ENCODE data around the gene NPTXR.
A peak's percentile ranks its signal among the peaks of the same experiment; 100 is the strongest.

The NPTXR gene

DNA sequence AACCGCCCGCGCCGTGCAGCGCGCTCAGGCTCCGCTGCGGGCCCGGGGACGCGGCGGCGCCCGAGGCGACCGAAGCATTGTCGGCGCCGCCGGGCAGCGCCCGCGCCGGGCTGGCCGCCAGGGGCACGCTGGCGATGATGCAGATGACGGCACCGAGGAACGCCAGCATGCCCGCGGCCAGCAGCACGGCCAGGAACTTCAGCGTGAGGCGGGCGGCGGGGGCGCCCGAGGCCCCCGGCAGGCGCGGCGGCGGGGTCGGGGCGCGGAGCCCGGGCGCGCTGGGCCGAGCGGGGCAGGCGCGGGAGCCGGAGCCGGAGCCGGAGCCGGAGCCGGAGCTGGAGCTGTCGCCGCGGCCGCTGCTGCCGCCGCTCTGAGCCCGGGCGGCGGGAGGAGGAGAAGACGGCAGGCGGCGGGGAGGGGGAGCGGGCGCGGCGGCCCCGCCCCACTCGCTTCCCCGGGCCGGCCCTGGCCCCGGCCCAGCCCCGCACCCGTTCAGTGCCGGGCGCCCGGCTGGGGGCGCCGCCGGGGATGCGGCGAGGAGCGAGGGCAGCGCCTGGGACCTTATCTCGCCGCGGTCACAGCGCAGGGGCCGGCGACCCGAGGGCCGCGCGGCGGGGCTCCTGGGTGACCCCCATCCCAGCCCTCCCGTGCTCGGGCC is at the start of gene NPTXR:
Gene NPTXR, minus strand, starts transcription at position 372 of the 658 bp plus-strand sequence.
- no peak for DNase-seq (ENCODE audit: low read depth in 2 of 2)

DNA sequence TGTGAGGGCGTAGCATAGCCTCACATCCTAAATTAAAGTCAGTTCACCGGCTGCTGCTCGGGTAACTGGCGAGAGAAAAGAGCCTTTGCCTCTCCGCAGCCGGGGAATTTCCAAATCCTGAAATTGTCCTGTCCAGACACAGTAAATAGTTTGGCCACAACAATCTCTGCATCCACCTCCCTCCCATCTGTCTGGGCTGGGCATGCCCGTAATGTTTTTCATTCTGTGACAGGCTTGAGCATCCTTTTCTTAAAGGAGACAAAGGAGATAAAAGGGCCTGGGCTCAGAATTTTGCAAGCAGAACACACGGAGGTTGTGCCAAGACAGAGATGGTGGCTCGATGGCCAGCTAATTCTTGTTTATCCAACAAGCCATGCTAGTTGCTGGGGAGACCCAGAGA is 47.4 kb upstream of the NPTXR start:
- no peak for DNase-seq (ENCODE audit: low read depth in 2 of 2)

DNA sequence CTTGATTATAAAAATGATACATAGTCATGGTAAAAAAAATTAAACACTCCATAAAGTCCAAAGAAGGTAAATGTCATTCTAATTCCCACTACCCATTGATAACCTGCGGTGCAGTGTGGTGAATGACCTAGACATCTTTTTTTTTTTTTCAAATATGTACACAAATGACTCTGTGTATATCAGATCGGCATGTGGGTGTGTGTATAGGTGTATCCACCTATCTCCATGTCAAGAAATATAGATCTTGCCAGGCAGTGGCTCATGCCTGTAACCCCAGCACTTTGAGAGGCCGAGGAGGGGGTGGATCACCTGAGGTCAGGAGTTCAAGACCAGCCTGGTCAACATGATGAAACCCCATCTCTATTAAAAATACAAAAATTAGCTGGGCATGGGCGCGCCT is 46.5 kb upstream of the NPTXR start:
- no peak for DNase-seq (ENCODE audit: low read depth in 2 of 2)

DNA sequence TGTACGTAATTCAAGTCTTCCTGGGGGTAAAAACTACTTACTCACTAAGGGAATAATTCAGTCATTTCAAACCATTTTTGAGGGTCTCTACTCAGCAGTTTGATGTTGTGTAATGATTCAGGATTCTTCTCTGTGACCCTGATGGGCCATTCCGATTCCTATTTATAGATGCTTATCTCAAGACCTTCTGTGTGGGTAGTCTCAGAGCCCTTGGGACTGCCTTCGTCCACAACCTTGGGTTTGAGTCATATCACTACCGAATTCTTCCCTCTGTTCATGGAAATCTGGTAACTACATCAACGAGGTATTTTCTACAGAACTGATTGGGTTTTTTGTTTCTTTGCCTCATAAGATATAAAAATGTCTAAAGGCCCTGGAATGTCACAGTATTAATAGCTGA is 42.5 kb upstream of the NPTXR start:
- no peak for DNase-seq (ENCODE audit: low read depth in 2 of 2)

DNA sequence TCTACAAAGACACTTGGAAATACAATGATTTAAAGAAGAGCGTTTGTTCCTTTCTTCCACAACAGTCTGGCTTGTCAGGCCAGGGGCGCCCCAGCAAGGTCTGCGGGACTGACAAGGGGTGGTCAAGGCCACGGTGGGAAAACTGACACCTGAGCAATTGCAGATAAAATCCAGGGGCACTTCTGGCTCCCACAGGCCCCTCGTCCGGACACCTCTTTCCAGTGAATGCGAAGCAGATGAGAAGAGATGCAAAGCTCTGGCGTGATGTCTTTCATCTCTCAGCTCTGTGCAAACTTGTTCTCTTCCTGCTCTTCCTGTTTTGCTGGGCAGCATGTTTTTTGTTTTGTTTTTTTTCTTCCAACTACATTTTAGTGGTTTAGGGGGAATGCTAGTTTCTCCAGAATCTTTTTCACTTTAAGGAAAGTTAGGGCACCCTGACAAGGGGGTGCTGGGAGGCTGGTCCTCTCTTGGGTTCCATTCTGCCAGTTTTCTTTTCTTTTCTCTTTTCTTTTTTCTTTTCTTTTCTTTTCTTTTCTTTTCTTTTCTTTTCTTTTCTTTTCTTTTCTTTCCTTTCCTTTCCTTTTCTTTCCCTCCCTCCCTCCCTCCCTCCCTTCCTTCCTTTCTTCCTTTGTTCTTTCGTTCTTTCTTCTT is 39.3 kb upstream of the NPTXR start:
- no peak for DNase-seq (ENCODE audit: low read depth in 2 of 2)

DNA sequence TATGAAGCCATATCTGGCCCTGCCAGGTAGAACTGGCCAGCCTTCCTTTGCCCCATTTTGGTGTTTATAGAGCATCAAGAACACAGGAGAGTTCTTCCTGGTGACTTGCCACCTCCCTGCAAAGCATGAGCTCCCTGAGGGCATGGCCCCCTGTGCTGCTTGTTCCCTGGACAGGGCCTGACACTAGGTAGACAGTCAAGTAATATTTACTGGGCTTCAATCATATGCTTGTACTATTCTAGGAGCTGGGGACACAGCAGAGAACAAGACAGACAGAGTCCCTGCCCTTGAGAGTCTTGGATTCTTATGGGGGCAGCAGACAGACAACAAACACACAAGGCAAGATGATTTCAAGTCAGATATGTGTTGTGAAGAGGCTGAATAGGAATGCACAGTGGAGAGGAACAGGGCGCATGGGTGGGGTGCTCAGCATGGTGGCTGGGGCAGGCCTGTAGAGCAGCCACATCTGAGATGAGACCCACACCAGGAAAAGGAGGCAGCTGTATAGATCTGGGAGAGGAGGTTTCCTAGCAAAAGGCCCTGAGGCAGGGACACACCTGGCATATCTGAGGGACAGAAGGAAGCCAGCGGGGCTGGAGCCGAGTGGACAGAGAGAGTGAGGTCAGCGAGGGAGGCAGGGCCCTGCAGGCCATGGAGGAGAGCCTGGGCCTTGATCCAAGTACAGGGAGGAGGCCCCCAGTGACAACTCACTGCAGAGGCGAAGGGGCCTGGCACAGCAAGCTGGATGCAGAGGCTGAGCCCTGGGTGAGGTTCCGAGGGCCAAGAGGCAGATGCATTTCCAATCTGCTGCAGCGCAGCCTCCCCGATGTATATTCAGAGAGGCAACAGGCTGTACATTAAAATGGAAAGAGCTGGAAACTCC is 38.4 kb upstream of the NPTXR start:
- no peak for DNase-seq (ENCODE audit: low read depth in 2 of 2)

DNA sequence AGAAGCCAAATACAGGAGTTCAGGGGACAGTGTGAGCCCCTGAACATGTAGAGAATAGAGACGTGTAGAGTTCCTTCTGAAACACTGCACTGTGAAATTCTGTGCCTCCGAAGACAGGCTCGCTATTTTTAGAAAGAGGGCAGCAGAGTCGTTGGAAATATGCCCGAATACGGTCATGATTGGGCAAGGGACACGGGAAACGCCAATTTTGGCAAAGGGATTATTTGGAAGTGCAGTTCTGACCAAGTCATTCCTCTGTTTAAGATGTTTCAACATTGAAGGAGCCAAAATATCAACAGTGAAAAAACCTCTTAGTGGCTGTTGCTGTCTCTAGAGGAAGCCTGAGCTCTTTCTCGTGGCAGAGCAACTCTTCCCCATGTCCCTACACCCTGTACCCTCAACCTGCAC is 37.6 kb upstream of the NPTXR start:
- peak; percentile 16 to 32 for DNase-seq (ENCODE audit: low read depth in 2 of 2)

DNA sequence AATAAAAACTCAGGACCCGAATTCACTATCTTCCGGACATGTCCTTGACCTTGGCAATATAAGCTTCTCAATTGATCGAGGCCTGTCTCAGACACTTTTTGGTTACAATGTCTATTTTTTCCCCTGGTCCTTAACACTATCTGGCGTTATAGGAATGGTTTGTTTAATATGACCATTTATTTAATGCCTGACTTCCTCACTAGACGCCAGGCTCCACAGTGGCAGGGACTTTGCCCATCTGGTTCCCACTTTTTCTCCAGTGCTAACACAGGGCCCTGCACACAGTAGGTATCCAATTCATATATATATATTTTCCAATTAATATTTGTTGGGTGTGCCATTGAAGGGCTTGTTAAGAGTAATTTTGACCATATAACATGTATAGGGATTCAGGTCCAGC is 36.1 kb upstream of the NPTXR start:
- no peak for DNase-seq (ENCODE audit: low read depth in 2 of 2)

DNA sequence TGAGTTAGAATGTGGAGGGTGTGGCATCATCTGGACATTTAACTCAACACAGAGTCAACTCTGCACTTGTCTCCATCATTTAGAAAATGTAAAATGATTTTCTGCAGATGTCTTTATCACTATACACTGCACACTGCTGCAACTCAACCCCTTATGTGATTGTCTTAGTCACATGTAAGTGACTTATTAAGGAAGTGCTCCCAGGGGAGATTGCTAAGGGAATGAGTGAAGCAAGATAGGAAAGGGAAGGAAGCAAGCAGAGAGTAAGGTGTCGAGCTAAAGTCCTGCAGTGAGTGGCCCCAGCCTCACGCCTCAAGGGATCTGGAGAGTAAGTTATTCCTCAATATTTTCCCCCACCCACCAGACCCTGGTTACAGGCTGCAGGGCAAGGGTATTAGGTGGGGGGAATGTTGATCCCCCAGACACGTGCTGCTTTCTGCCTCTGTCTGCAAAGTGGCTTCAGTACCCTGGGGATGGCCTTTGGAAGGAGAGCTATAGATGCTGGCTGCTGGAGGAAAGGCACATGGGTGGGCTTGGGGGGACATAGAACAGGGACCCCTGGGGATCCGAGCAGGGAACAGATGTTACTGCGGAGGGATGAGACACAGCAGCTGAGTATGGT is 35.4 kb upstream of the NPTXR start:
- no peak for DNase-seq (ENCODE audit: low read depth in 2 of 2)

DNA sequence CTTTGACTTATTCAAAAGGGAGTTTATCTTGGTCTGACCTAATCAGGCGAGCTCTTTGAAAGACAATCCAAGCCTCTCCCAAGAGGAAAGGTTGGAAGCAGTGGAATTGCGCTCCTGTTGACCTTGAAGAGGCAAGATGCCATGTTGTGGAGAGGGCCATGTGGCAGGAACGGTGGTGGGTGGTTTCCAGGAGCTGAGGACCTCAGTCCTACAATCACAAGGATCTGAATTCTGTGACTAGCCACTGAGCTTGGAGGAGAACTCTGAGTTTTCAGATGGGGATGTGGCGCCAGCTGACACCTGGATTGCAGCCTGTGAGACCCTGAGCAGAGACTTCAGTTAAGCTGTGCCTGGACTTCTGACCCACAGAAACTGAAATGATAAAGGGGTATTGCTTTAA is 34.2 kb upstream of the NPTXR start:
- no peak for DNase-seq (ENCODE audit: low read depth in 2 of 2)

DNA sequence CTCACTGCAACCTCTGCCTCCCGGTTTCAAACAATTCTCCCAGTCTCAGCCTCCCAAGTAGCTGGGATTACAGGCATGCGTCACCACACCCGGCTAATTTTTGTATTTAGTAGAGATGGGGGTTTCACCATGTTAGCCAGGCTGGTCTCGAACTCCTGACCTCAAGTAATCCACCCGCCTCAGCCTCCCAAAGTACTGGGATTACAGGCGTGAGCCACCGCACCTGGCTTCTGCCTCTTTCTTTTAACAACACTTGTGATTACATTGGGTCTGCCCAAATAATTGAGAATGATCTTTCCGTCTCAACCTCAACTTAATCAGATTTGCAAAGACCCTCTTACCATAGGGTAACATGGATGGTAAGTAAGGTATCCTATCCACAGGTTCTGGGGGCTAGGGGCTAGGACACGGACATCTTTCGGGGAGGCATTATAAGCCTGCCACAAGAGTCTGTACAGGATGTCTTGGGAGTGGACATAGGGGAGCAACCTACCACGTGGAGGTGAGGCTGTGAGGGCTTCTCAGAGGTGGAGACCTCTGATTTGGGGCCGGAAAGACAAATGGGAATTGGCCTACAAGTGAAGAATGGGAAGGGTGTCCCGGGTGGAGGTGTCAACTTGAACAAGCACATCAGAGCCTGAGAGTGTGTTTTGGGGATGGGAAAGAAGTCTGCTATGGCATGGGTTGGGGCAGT is 30.8 kb upstream of the NPTXR start:
- no peak for DNase-seq (ENCODE audit: low read depth in 2 of 2)

DNA sequence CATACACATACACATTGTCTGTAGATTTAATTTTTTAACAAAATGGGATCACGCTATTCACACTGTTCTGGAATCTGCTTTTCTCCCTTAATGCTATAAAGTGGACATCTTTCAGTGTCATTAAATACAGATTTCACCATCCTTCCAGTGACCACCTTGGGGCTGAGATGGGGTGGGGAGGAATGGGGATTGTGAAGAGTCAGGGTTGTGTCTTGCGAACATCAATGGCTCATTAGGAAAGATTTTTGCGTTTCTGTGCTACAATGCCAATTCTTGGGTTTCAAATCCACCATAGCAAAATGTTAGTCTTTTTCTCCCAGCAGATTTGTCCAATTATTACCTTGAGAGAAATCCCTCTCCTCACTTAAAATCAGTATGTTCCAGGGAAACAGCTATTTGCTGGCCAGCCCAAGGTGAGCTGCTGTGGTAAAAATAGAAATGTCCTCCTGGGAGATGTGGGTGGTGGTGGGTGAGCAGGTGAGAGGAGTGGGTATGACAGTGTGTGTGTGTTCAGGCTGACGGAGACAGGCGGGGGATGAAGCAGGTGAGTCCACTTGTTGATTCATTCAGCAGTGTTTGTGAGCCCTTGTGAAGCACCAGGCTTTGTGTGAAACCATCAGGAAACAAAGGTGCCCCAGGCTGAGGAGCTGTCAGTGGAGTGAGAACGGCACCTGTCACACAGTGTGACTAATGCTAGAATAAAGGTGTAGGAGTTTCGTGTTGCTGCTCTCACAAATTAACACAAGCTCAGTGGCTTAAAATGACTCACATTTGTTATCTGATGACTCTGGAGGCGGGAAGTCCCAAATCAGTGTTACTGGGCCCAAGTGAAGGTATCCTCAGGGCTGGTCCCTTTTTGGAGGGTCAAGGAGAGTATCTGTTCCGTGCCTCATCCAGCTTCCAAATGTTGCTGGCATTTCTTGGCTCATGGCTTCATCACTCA is 29.9 kb upstream of the NPTXR start:
- DNase-seq (ENCODE audit: low read depth in 2 of 2) = no peak

DNA sequence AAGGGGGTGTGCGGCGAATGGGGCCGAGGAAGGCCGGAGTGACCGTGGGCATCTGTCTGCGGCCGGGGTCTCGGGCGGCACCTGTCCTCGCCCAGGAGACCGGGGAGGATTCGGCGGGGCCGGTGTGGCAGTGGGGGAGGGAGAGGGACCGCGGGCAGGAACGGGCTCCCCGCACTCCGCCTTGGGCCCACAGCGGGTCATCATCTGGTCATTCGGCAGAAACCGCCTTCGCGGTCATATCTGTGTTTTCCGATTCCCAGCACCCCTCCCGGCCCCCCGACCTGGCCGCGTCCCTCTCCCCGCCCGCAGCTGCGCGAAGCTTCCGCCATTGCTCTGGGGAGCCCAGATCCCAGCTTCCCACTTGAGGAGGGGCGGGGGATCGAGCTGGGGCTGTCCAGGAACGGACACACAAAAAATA is 29.0 kb upstream of the NPTXR start:
- DNase-seq (ENCODE audit: low read depth in 2 of 2) = no peak

DNA sequence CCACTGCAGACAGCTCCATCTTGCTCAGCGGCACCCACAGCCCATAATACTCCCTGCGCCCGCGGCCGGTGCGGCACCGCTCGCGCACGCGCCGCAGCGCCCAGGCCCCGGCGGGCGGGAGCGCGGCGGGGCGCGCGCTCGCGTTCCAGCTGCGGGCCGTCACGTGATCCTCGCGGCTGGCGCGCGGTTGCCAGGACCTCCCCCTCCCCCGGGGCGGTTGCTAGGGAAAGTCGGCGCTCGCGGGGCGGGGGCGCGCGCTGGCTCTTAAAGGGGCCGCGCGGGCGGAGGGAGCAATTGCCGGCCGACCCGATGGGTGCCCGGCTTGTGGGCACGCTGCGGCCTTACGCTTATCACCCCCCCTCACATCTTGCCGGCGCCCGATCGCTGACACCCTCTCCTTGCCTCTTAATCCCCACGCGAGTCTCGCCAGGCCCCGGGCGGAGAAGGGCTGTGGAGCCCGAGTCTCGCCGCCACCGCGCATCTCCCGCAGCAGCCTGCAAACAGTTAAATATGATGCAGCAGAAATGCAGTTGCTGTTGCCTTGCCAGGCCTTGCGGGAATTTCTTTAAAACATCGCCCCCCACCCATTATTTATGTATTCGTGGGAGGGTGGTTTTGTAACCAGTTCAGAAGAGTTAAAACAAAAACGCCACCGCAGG is 28.5 kb upstream of the NPTXR start, which contains the start of gene CBX6:
Gene CBX6, minus strand, starts transcription at position 45 of the 659 bp plus-strand sequence. Its CDS starts 26 bp downstream, at position 19.
- DNase-seq (ENCODE audit: low read depth in 2 of 2) = peak; percentile 84 to 86

DNA sequence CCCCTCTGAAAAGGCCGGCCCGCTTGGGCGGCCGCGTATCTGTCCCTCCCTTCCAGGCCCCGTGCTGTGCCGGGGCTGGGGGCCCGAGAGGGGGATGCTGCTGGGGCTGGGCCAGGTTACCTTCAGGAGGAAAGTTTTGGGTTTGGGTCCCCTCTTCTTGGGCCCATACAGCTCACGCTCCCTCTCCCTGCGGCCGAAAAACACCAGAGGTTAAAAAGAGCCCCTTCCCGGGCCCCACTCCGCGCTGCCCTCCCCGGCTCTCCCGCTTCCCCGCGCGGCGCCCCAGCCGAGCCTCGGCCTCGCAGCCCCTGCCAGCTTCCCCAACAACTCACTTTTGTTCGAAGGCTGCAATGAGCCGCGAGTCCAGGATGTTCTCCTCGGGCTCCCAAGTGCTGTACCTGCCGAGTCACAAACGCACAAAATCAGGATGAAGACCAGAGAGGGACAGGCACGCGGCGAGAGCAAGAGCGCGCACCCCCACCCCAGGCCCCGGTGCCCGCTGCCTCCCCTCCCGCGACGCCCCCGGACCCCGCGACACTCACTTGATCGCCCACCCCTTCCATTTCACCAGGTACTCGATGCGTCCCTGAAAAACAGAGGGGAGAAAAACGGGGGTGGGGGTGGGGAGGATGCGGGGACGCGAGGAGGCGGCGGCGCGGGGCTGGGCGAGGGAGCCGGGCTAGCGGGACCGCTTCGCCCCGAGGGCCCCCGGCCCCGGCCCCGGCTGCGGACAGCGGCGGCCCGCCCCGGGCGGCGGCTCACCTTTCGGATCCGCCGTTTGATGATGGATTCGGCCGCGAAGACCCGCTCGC is 27.7 kb upstream of the NPTXR start:
- DNase-seq (ENCODE audit: low read depth in 2 of 2) = no peak

DNA sequence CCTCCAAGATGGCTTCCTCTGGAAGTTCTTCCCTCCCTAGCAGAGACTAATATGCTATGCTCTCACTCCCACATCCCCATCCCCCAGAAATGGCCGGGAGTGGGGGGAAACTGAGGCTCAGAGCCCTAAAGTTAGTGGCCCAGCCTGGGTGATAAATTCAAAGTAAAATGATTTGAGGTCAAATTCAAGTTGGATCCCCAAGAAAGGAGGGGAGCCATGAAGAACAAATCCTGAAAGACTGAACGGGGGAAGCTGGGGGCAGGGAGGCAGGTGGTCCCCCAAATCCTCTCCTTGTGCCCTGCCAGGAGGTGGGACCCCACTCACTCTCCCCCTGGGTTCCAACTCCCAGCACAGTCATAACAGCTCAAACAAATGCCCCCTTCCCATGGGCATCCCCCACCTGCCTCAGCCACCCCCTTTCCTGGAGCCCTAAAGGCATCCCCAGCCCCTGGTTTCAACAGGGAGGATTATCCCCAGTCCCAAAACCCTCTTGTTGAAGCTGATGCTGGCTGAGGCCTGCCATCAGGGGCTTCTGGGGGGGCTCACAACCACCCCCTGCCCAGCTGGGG is 27.0 kb upstream of the NPTXR start:
- DNase-seq (ENCODE audit: low read depth in 2 of 2) = no peak

DNA sequence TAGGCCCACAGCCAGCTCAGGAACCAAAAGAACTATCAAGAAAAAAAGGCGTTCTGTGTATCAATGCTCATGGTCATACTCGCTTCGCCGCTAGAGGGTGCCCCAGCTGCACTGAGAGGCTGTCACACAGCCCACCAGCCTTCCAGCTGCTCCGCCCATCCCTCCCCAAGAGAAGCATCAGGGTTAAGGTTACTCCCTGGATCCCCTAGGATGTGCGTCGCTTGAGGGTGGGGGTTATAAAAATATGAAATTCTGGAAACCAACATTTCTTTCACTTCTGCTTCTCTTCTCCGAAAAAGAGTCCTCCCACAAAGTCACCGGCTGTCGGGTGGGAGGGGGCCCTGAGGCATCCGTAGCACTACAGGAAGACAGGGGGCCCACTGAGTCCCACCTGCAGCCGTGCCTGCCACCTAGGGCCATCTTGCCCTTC is 26.5 kb upstream of the NPTXR start:
- peak; percentile 48 to 55 for DNase-seq (ENCODE audit: low read depth in 2 of 2)

DNA sequence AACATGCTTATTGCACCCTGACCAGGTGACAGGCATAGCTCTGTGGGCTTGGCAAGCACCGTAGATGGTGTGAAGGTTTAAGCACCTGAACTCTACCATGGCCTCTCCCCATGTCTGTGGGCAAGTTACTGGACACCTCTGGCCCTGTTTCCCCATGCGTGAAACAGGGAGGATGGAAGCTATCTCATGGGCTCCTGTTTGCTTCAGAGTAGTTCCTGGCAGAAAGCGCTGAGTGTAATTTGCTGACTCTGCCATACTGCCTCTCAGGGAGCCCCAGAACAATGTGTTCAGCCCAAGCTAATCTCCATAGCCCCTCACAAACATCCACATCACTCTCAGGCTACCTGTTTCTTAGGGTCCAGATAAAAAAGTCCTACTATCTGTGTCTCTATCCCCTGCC is 25.8 kb upstream of the NPTXR start:
- no peak for DNase-seq (ENCODE audit: low read depth in 2 of 2)
